Caco-2 (cell line): ENCODE results near the gene ATAT1. TPM values are rescaled to one million over a fixed set of nuclear protein-coding genes. Genes with fewer than 3 reads are reported as not detected.

Experiments used
- BruUV-seq: library from RNA; stranded (reverse); fragments of 400-500 nt; replicated peaks from 2 replicates; lab custom pipeline; 2021; lab: Mats Ljungman, UMichigan
- CTCF ChIA-PET: fragments of 300-600 bp; sonication (Branson Sonifier 250); formaldehyde crosslinking; loops from one replicate; lab custom pipeline; 2022; ENCODE audit warnings: antibody characterized with exemption; lab: Charles Lee
- POLR2A ChIA-PET: fragments of 300-600 bp; sonication (Branson Sonifier 250); formaldehyde crosslinking; loops from one replicate; lab custom pipeline; 2022; ENCODE audit warnings: antibody characterized with exemption; lab: Charles Lee
- DNase-seq, 2 experiments: peaks; one replicate each; pipeline versions ENCODE4 v3.0.0 to v3.0.0-alpha.2; 2020 to 2022
- H3K27me3 ChIP-seq: replicated peaks from 2 replicates; pipeline ENCODE4 v1.6.0; 2011; ENCODE audit warnings: low read length; ENCODE audit not compliant: control insufficient read depth, insufficient read depth
- H3K36me3 ChIP-seq: 2 replicates; pipeline ENCODE4 v1.5.1; 2011; ENCODE audit warnings: low read length; ENCODE audit not compliant: control insufficient read depth, insufficient read depth
- H3K4me1 ChIP-seq: fragments of 250-450 bp; sonication (Bioruptor Pico); 2 replicates; pipeline ENCODE4 v1.5.1; 2020; ENCODE audit warnings: mild to moderate bottlenecking
- H3K4me3 ChIP-seq: 2 replicates; pipeline ENCODE4 v1.5.1; 2011; ENCODE audit warnings: low read depth, mild to moderate bottlenecking, control low read depth, low read length
- H3K9me3 ChIP-seq: fragments of 250-450 bp; sonication (Bioruptor Pico); 2 replicates; pipeline ENCODE4 v1.5.1; 2020; ENCODE audit warnings: mild to moderate bottlenecking, moderate library complexity
- H3K27ac Mint-ChIP-seq: one replicate; pipeline ENCODE4 v1.8.0; 2022; ENCODE audit warnings: mixed read lengths; ENCODE audit not compliant: unreplicated experiment
- H3K27me3 Mint-ChIP-seq: one replicate; pipeline ENCODE4 v1.8.0; 2022; ENCODE audit warnings: mixed read lengths; ENCODE audit not compliant: insufficient read depth, unreplicated experiment
- H3K36me3 Mint-ChIP-seq: one replicate; pipeline ENCODE4 v1.8.0; 2022; ENCODE audit warnings: mild to moderate bottlenecking, mixed read lengths; ENCODE audit not compliant: insufficient read depth, unreplicated experiment
- H3K4me1 Mint-ChIP-seq: one replicate; pipeline ENCODE4 v1.8.0; 2022; ENCODE audit warnings: low read depth, mixed read lengths; ENCODE audit not compliant: unreplicated experiment
- H3K4me3 Mint-ChIP-seq: one replicate; pipeline ENCODE4 v1.8.0; 2022; ENCODE audit warnings: mild to moderate bottlenecking, moderate library complexity, mixed read lengths; ENCODE audit not compliant: unreplicated experiment
- H3K9me3 Mint-ChIP-seq: one replicate; pipeline ENCODE4 v1.8.0; 2022; ENCODE audit warnings: mixed read lengths; ENCODE audit not compliant: unreplicated experiment
- CTCF ChIP-seq, 2 experiments: fragments of 200-600 bp in 1 of 2; IDR thresholded peaks; 1 replicate in 1 of 2; 2 replicates in 1 of 2; pipeline versions ENCODE4 v1.5.1 to v1.8.0; 2011 to 2022; ENCODE audit warnings: antibody characterized with exemption in 1 of 2, control low read depth in 1 of 2, inconsistent platforms in 1 of 2, low read depth in 1 of 2, low read length in 1 of 2, mild to moderate bottlenecking in 1 of 2, moderate library complexity in 1 of 2; ENCODE audit not compliant: insufficient read depth in 1 of 2, severe bottlenecking in 1 of 2, unreplicated experiment in 1 of 2
- intact Hi-C: fragments of 100-400 bp; cut with micrococcal nuclease; formaldehyde crosslinking; loops from one replicate; pipeline ENCODE4 v1.10.0; 2022; ENCODE audit not compliant: unreplicated experiment
- total RNA-seq: library from RNA; stranded (reverse); gene quantifications from 2 replicates; pipeline ENCODE4 v1.2.3, GENCODE V29; 2022

Gene ATAT1
- total RNA-seq, 1 experiment from 2014 or later: 17.9 TPM

- Histone ChIP-seq H3K9me3 (no peaks in the 10 kb centered on the region), H3K27me3 (no peaks in the 10 kb centered on the region), H3K36me3 (no peaks in the 10 kb centered on the region), H3K4me3 (peak within 1 kb of the TSS; percentile 85), H3K4me1 (peaks cover 6% of the 10 kb centered on the region)
- CTCF ChIA-PET: interaction anchor here (0.6 to 1.4 kb wide), 10 partner anchors 18 to 415 kb away, joined by 3 to 6 read pairs (median 3); partner anchors contain the start of genes MDC1 and NRM
- POLR2A ChIA-PET: interaction anchor here (0.6 to 1.2 kb wide), 4 partner anchors 23 to 102 kb away, joined by 3 to 5 read pairs (median 4); partner anchors contain the start of genes ABCF1 and MDC1
- Mint-ChIP-seq H3K27ac (peak within 1 kb of the TSS; percentile 71), H3K36me3 (peaks cover 42% of the 10 kb centered on the region), H3K4me1 (peaks cover 5% of the 10 kb centered on the region), H3K9me3 (no peaks in the 10 kb centered on the region), H3K4me3 (peak within 1 kb of the TSS; percentile 77), H3K27me3 (no peaks in the 10 kb centered on the region)
- intact Hi-C loops: loop anchor here (1.0 to 5.0 kb wide), 5 partner anchors 26 to 190 kb away; partner anchors contain the start of genes ATAT1, C6orf136, MDC1 and MRPS18B
- DNase-seq: peak; percentile 96
- peak; percentile 80 to 85 for TF ChIP-seq CTCF (IDR thresholded peaks at IDR 0.05; ENCODE audit: insufficient read depth in 1 of 2, low read depth in 1 of 2, low read length in 1 of 2, severe bottlenecking in 1 of 2, unreplicated experiment in 1 of 2)
- TSS peak; percentile 52 for BruUV-seq
Observed at GRCh38 chr6:30672445-30673253, 46.0 kb downstream of the ATAT1 start, which contains the start of gene DHX16. DHX16 (minus strand) TSS chr6:30673006; CDS start chr6:30672841, 165 bp downstream.

GRCh38 chr6:30676660-30677285 lies 50.1 kb downstream of the ATAT1 start:
- Mint-ChIP-seq H3K4me1 (no peaks in the 10 kb centered on the region), H3K4me3 (no peak overlapping the region), H3K27me3 (no peaks in the 10 kb centered on the region), H3K36me3 (peaks cover 23% of the 10 kb centered on the region), H3K9me3 (no peaks in the 10 kb centered on the region), H3K27ac (no peak overlapping the region)
- CTCF ChIA-PET: interaction anchor here (1.4 kb wide), 1 partner anchor 54 kb away, joined by 4 read pairs; no protein-coding TSS in a partner anchor
- H3K27me3 ChIP-seq: no peaks in the 10 kb centered on the region
- H3K4me1 ChIP-seq: peaks cover under 1% of the 10 kb centered on the region
- BruUV-seq: no TSS peak
- no peak for TF ChIP-seq CTCF (IDR thresholded peaks at IDR 0.05; ENCODE audit: insufficient read depth in 1 of 2, low read depth in 1 of 2, low read length in 1 of 2, severe bottlenecking in 1 of 2, unreplicated experiment in 1 of 2)
- no peak overlapping the region for H3K4me3 ChIP-seq
- DNase-seq: no peak
- intact Hi-C loops: no loop called here
- H3K36me3 ChIP-seq: no peaks in the 10 kb centered on the region
- POLR2A ChIA-PET: no interaction called here
- no peaks in the 10 kb centered on the region for H3K9me3 ChIP-seq
